ENCODE results near the gene NOLC1.

NOLC1 gene

DNA sequence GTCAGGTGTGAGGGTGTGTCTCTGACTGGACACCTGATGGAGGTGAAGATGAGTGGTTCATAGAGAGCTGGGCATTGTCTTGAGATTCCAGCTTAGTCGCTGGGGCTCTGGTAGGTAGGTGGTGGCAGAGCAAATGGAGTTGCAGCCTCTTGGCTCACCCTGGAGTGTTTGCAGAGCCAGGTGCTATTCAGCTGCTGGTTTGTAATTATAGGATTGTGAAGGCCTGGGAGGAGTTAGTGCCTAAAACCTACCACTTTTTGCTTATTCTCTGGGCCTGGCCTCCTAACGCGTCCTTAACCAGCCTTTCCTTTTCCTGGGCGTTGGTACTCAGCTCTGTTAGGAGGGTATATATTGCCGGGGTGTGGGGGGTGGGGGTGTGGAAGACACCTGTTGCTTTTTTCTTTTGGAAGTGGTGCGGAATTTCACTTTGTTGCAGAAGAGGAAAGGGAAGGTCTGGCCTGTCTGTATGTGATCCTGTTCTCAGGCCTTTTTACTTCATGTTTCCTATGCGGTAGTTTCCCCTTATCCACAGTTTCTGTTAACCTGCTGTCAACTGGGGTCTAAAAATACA is 16.1 kb upstream of the NOLC1 start:
- H3K27me3 Mint-ChIP-seq: no peaks in the 10 kb centered on the region
- H3K4me3 Mint-ChIP-seq: peak overlapping the region; percentile 97
- peak overlapping the region; percentile 25 for H3K27ac Mint-ChIP-seq
- peaks cover 14% of the 10 kb centered on the region for H3K36me3 Mint-ChIP-seq
- H3K9me3 Mint-ChIP-seq (ENCODE audit: low read depth): no peaks in the 10 kb centered on the region
- H3K4me1 Mint-ChIP-seq (ENCODE audit: low read depth): peaks cover 37% of the 10 kb centered on the region

DNA sequence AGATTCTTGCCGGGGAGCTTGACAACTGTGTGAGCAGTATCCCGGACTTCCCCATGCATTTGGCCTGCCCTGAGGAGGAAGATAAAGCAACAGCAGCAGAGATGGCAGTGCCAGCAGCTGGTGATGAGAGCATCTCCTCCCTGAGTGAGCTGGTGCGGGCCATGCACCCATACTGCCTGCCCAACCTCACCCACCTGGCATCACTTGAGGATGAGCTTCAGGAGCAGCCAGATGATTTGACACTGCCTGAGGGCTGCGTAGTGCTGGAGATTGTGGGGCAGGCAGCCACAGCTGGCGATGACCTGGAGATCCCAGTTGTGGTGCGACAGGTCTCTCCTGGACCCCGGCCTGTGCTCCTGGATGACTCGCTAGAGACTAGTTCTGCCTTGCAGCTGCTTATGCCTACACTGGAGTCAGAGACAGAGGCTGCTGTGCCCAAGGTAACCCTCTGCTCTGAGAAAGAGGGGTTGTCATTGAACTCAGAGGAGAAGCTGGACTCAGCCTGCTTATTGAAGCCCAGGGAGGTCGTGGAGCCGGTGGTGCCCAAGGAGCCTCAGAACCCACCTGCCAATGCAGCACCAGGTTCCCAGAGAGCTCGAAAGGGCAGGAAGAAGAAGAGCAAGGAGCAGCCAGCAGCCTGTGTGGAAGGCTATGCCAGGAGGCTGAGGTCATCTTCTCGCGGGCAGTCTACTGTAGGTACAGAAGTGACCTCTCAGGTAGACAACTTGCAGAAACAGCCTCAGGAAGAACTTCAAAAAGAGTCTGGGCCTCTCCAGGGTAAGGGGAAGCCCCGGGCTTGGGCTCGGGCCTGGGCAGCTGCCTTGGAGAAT is 12.7 kb upstream of the NOLC1 start:
- H3K4me1 Mint-ChIP-seq (ENCODE audit: low read depth): peaks cover 31% of the 10 kb centered on the region
- peaks cover 10% of the 10 kb centered on the region for H3K36me3 Mint-ChIP-seq
- no peak overlapping the region for H3K27ac Mint-ChIP-seq
- no peak overlapping the region for H3K4me3 Mint-ChIP-seq
- H3K9me3 Mint-ChIP-seq (ENCODE audit: low read depth): no peaks in the 10 kb centered on the region
- H3K27me3 Mint-ChIP-seq: no peaks in the 10 kb centered on the region

DNA sequence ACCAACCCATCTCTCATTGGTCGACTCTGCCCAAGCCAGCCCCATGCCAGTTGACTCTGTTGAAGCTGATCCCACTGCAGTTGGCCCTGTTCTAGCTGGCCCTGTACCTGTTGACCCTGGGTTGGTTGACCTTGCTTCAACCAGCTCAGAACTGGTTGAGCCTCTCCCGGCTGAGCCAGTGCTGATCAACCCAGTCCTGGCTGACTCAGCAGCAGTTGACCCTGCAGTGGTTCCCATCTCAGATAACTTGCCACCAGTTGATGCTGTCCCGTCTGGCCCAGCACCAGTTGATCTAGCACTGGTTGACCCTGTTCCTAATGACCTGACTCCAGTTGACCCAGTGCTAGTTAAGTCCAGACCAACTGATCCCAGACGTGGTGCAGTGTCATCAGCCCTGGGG is 12.0 kb upstream of the NOLC1 start:
- H3K27me3 Mint-ChIP-seq: no peaks in the 10 kb centered on the region
- peaks cover 10% of the 10 kb centered on the region for H3K36me3 Mint-ChIP-seq
- no peak overlapping the region for H3K27ac Mint-ChIP-seq
- H3K4me1 Mint-ChIP-seq (ENCODE audit: low read depth): peaks cover 25% of the 10 kb centered on the region
- no peak overlapping the region for H3K4me3 Mint-ChIP-seq
- no peaks in the 10 kb centered on the region for H3K9me3 Mint-ChIP-seq (ENCODE audit: low read depth)

DNA sequence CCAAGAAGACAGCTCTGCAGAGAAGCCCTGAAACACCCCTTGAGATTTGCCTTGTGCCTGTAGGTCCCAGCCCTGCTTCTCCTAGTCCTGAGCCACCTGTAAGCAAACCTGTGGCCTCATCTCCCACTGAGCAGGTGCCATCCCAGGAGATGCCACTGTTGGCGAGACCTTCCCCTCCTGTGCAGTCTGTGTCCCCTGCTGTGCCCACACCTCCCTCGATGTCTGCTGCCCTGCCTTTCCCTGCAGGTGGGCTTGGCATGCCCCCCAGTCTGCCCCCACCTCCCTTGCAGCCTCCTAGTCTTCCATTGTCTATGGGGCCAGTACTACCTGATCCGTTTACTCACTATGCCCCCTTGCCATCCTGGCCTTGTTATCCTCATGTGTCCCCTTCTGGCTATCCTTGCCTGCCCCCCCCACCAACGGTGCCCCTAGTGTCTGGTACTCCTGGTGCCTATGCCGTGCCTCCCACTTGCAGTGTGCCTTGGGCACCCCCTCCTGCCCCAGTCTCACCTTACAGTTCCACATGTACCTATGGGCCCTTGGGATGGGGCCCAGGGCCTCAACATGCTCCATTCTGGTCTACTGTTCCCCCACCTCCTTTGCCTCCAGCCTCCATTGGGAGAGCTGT is 11.2 kb upstream of the NOLC1 start:
- Mint-ChIP-seq H3K27ac (peak overlapping the region; percentile 34), H3K9me3 (ENCODE audit: low read depth) (no peaks in the 10 kb centered on the region), H3K4me3 (no peak overlapping the region), H3K27me3 (no peaks in the 10 kb centered on the region), H3K4me1 (ENCODE audit: low read depth) (peaks cover 19% of the 10 kb centered on the region), H3K36me3 (peaks cover 10% of the 10 kb centered on the region)

DNA sequence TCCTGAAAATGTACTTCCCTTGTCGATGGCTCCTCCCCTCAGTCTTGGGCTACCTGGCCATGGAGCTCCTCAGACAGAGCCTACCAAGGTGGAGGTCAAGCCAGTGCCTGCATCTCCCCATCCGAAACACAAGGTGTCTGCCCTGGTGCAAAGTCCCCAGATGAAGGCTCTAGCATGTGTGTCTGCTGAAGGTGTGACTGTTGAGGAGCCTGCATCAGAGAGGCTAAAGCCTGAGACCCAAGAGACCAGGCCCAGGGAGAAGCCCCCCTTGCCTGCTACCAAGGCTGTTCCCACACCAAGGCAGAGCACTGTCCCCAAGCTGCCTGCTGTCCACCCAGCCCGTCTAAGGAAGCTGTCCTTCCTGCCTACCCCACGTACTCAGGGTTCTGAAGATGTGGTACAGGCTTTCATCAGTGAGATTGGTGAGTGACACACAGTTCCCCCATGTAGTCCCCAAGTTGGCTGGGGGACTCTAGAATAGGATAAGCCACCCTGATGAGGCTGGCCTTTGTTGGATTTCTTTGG is 10.5 kb upstream of the NOLC1 start:
- H3K36me3 Mint-ChIP-seq: peaks cover 11% of the 10 kb centered on the region
- peaks cover 14% of the 10 kb centered on the region for H3K4me1 Mint-ChIP-seq (ENCODE audit: low read depth)
- no peak overlapping the region for H3K27ac Mint-ChIP-seq
- H3K4me3 Mint-ChIP-seq: no peak overlapping the region
- no peaks in the 10 kb centered on the region for H3K27me3 Mint-ChIP-seq
- H3K9me3 Mint-ChIP-seq (ENCODE audit: low read depth): no peaks in the 10 kb centered on the region

DNA sequence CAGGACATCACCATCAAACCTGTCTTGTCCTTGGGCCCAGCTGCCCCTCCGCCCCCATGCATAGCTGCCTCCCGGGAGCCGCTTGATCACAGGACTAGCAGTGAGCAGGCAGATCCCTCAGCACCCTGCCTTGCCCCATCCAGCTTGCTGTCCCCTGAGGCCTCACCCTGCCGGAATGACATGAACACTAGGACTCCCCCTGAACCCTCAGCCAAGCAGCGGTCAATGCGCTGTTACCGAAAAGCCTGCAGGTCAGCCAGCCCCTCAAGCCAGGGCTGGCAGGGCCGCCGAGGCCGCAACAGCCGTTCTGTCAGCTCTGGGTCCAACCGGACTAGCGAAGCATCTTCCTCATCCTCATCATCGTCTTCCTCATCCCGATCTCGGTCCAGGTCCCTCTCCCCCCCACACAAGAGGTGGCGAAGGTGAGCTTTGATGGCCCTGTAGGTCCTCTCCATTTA is 5.2 kb upstream of the NOLC1 start:
- Mint-ChIP-seq H3K27ac (peak overlapping the region; percentile 43), H3K27me3 (no peaks in the 10 kb centered on the region), H3K4me1 (ENCODE audit: low read depth) (peaks cover 16% of the 10 kb centered on the region), H3K36me3 (peaks cover 17% of the 10 kb centered on the region), H3K9me3 (ENCODE audit: low read depth) (no peaks in the 10 kb centered on the region), H3K4me3 (no peak overlapping the region)

DNA sequence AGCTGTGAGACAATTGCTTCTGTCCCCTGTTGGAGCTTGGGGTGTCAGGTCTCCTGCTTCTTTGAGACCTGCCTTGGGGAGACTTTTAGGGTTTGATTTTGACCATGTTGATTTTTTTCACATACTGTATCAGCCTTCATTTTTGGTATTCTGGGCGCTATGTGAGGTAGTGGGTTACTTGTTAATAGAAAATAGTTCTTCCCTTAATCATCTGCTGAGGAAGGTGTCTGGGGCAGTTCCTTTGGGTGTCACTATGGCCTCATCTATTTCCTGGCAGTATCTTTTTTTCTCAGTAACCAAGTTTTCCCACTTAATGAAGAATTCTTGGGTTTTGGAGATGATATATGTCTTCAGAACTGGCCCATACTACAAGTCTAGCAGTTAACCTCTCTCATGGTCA is 4.6 kb upstream of the NOLC1 start:
- Mint-ChIP-seq H3K36me3 (peaks cover 17% of the 10 kb centered on the region), H3K27me3 (no peaks in the 10 kb centered on the region), H3K9me3 (ENCODE audit: low read depth) (no peaks in the 10 kb centered on the region), H3K4me1 (ENCODE audit: low read depth) (peaks cover 16% of the 10 kb centered on the region), H3K27ac (peak overlapping the region; percentile 43), H3K4me3 (no peak overlapping the region)

DNA sequence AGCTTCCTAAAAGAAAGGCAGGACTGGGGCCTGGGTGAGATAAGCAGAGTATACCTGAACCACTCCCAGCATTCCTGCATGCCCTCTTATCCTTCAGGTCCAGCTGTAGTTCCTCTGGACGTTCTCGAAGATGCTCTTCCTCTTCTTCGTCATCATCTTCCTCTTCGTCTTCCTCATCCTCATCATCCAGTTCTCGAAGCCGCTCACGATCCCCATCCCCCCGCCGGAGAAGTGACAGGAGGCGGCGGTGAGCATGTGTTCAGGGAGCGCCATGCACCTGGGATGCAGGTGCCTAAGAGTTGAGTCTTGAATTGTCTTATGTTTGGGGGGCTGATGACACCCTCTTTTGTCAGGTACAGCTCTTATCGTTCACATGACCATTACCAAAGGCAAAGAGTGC is 3.9 kb upstream of the NOLC1 start:
- Mint-ChIP-seq H3K27ac (peak overlapping the region; percentile 25), H3K9me3 (ENCODE audit: low read depth) (no peaks in the 10 kb centered on the region)

DNA sequence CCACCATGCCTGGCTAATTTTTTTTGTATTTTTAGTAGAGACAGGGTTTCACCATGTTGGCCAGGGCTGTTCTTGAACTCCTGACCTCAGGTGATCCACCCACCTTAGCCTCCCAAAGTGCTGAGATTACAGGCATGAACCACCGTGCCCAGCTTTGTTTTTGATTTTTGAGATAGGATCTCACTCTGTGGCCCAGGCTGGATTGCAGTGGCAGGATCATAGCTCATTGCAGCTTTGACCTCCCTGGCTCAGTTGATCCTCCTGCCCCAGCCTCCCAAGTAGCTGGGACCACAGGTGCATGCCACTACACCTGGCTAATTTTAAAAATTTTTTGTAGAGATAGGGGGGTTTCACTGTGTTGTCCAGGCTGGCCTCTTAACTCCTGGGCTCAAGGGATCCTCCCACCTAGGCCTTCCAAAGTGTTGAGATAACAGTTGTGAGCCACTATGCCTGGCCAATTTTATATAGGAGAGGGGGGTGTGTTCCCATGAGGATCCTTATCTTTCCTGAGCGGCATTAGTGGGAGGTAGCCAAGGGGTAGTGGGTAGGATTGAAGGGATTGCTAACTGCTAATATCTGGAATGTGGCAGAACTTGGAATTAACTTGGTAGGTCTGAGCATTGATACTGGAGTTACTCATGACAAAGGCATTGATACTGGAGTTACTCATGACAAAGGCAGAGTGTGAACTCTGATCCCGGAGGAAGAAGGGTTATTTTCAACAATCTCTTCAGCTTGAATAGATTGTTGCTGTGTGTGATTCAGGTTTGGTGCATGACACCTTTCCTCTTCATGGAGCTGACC is 1.0 kb upstream of the NOLC1 start:
- Mint-ChIP-seq H3K4me3 (peak overlapping the region; percentile 100), H3K36me3 (peaks cover 22% of the 10 kb centered on the region), H3K4me1 (ENCODE audit: low read depth) (peaks cover 41% of the 10 kb centered on the region), H3K27ac (peak overlapping the region; percentile 99), H3K27me3 (no peaks in the 10 kb centered on the region), H3K9me3 (ENCODE audit: low read depth) (no peaks in the 10 kb centered on the region)

More for the DNA sequence above, 3.9 kb upstream of the NOLC1 start:
- no peak overlapping the region for H3K4me3 Mint-ChIP-seq
- peaks cover 18% of the 10 kb centered on the region for H3K4me1 Mint-ChIP-seq (ENCODE audit: low read depth)
- H3K27me3 Mint-ChIP-seq: no peaks in the 10 kb centered on the region
- peaks cover 24% of the 10 kb centered on the region for H3K36me3 Mint-ChIP-seq

DNA sequence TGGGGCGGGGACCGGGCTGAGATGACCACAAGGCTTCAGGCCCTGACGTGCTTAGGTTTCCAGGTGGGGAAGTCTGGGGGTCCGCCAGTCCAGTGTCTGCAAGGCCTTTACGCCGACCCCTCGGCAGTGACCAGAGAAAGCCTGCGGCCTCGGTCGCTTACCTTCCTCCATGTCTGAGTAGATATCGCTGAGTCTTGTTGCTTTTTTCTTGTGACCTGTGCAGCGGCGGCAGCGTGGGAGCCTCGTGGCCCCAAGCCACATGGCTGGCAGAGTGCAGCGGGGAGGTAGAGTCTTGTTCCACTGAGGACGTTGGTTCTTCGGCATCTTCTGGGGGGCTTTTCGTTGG is 329 bp downstream of the NOLC1 start:
- Mint-ChIP-seq H3K4me1 (ENCODE audit: low read depth) (peaks cover 52% of the 10 kb centered on the region), H3K36me3 (peaks cover 22% of the 10 kb centered on the region), H3K27me3 (no peaks in the 10 kb centered on the region), H3K4me3 (peak overlapping the region; percentile 100), H3K27ac (peak overlapping the region; percentile 99), H3K9me3 (ENCODE audit: low read depth) (no peaks in the 10 kb centered on the region)

DNA sequence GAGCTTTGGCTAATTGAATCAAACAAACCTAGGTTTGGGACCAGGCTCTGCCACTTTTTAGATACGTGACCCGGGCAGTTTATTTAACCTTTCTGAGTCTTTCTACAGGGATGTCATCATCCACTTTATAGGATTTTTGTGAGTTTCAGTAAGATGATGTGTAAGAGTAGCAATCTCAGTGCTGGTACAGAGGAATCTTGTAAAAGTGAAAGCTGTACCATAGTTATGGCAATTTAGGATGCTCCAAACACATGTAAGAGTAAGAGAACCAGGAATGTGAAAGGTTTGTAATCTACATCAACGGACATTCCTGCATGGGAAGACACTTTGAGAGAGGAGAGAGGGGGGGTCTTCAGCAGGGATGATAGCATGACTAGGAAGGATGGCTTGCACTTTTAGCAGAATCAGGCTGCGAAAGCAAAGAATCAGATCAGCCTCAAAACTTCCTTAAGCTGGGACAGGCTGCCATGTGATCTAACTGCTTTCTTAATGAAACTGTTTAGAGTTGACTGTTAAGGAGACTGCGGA is 968 bp downstream of the NOLC1 start:
- peaks cover 55% of the 10 kb centered on the region for H3K4me1 Mint-ChIP-seq (ENCODE audit: low read depth)
- H3K27ac Mint-ChIP-seq: peak overlapping the region; percentile 99
- H3K4me3 Mint-ChIP-seq: peak overlapping the region; percentile 100
- peaks cover 23% of the 10 kb centered on the region for H3K36me3 Mint-ChIP-seq
- no peaks in the 10 kb centered on the region for H3K9me3 Mint-ChIP-seq (ENCODE audit: low read depth)
- no peaks in the 10 kb centered on the region for H3K27me3 Mint-ChIP-seq

DNA sequence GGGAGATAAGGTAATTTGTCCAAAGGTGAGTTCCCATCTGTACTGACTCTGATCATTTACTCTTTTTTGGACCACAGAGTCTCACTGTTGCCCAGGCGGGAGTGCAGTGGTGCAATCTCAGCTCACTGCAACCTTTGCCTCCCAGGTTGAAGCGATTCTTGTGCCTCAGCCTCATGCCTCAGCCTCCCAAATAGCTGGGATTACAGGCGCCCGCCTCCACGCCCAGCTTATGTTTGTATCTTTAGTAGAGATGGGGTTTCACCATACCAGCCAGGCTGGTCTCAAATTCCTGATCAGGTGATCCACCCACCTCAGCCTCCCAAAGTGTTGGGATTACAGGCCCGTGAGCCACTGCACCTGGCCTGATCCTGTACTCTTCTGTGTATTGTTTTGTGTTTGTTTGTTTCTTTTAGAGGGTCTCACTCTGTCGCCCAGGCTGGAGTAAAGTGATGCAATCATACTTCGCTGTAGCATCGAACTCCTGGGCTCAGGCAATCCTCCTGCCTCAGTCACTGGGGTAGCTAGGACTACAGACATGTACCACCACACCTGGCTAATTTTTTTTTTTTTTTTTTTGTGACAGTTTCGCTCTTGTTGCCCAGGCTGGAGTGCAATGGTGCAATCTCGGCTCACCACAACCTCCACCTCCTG is 2.4 kb downstream of the NOLC1 start:
- Mint-ChIP-seq H3K4me3 (peak overlapping the region; percentile 100), H3K36me3 (peaks cover 26% of the 10 kb centered on the region), H3K4me1 (ENCODE audit: low read depth) (peaks cover 61% of the 10 kb centered on the region), H3K9me3 (ENCODE audit: low read depth) (no peaks in the 10 kb centered on the region), H3K27ac (peak overlapping the region; percentile 46), H3K27me3 (no peaks in the 10 kb centered on the region)

DNA sequence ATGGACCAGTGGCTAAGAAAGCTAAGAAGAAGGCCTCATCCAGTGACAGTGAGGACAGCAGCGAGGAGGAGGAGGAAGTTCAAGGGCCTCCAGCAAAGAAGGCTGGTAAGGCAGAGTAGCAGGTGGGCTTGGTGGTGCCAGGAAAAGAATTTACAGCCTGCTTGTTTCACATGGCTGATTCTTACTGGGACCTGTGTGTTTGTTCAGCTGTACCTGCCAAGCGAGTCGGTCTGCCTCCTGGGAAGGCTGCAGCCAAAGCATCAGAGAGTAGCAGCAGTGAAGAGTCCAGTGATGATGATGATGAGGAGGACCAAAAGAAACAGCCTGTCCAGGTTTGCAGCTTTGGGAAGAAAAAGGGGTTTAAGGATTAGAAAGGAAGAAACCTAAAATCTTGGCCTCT is 5.0 kb downstream of the NOLC1 start:
- Mint-ChIP-seq H3K27ac (peak overlapping the region; percentile 46), H3K36me3 (peaks cover 22% of the 10 kb centered on the region), H3K27me3 (no peaks in the 10 kb centered on the region), H3K9me3 (ENCODE audit: low read depth) (no peaks in the 10 kb centered on the region), H3K4me1 (ENCODE audit: low read depth) (peaks cover 53% of the 10 kb centered on the region), H3K4me3 (peak overlapping the region; percentile 100)

DNA sequence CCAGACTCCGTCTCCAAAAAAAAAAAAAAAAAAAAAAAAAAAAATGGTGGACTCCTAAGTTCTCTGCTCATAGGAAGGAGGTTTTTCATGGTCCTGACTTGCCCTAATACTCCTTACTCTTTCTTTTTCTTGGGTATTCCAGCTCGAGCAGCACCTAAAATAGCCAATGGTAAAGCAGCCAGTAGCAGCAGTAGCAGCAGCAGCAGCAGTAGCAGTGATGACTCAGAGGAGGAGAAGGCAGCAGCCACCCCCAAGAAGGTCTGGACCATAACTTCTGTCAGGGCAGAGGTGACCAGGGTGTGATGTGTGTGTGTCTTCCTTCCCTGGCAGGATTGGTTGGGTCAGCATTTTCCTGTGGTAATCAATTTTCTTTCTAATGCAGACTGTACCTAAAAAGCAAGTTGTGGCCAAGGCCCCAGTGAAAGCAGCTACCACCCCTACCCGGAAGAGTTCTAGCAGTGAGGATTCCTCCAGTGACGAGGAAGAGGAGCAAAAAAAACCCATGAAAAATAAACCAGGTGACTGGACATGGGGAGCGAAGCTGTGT is 6.9 kb downstream of the NOLC1 start:
- no peak overlapping the region for H3K4me3 Mint-ChIP-seq
- no peak overlapping the region for H3K27ac Mint-ChIP-seq
- peaks cover 48% of the 10 kb centered on the region for H3K4me1 Mint-ChIP-seq (ENCODE audit: low read depth)
- H3K9me3 Mint-ChIP-seq (ENCODE audit: low read depth): no peaks in the 10 kb centered on the region
- H3K27me3 Mint-ChIP-seq: no peaks in the 10 kb centered on the region
- H3K36me3 Mint-ChIP-seq: peaks cover 16% of the 10 kb centered on the region
